ENCODE measurements around the gene RBM26. TPM values are rescaled to one million over a fixed set of nuclear protein-coding genes. Genes with fewer than 3 reads are reported as not detected.

The RBM26 gene
- total RNA-seq, 1 experiment from 2014 or later = 70.5 TPM

- Histone ChIP-seq H4K5ac (ENCODE audit: insufficient read length, low read depth, low read length) (no peak overlapping the region), H2AFZ (ENCODE audit: low read length) (no peak overlapping the region), H3K56ac (ENCODE audit: insufficient read length, low read depth, low read length) (no peak overlapping the region), H3T11ph (ENCODE audit: low read length) (no peak overlapping the region), H3K79me2 (ENCODE audit: insufficient read depth, low read length) (no peaks in the 10 kb centered on the region), H2BK15ac (ENCODE audit: low read depth, low read length) (no peak overlapping the region), H3K79me1 (ENCODE audit: insufficient read depth, low read depth, low read length, poor library complexity, severe bottlenecking) (no peaks in the 10 kb centered on the region), H2BK120ac (ENCODE audit: low read depth, low read length, poor library complexity, severe bottlenecking) (no peak overlapping the region), H3K4ac (ENCODE audit: low read depth, low read length) (no peak overlapping the region), H3K4me2 (ENCODE audit: insufficient read depth, insufficient read length, low read length) (no peak overlapping the region), H3K18ac (ENCODE audit: insufficient read length, low read depth, low read length) (no peak overlapping the region), H4K8ac (replicated peaks; ENCODE audit: insufficient read length, low read depth, low read length) (no peak overlapping the region), H2BK12ac (ENCODE audit: insufficient read length, low read depth, low read length) (no peak overlapping the region), H2BK5ac (ENCODE audit: insufficient read length, low read length) (no peak overlapping the region), H3K27me3 (ENCODE audit: insufficient read depth, low read length) (no peaks in the 10 kb centered on the region), H3K9me3 (ENCODE audit: control insufficient read depth, low read depth, low read length) (no peaks in the 10 kb centered on the region), H3K9ac (ENCODE audit: extremely low read depth, insufficient read length, low read length) (no peak overlapping the region), H4K20me1 (ENCODE audit: control insufficient read depth, insufficient read depth, insufficient read length) (no peaks in the 10 kb centered on the region), H3K23me2 (ENCODE audit: insufficient read length, low read depth, low read length, poor library complexity, severe bottlenecking) (no peaks in the 10 kb centered on the region), H4K91ac (ENCODE audit: insufficient read length, low read depth, low read length) (no peak overlapping the region), H3K14ac (ENCODE audit: insufficient read depth, low read length) (no peak overlapping the region), H3K27ac (ENCODE audit: insufficient read length, low read depth, low read length) (no peak overlapping the region), H2BK20ac (ENCODE audit: low read depth, low read length, poor library complexity, severe bottlenecking) (no peak overlapping the region), H3K23ac (ENCODE audit: insufficient read length, low read depth, low read length) (no peak overlapping the region), H3K4me1 (ENCODE audit: insufficient read depth, low read length) (no peaks in the 10 kb centered on the region), H2AK5ac (ENCODE audit: insufficient read length, low read length) (no peak overlapping the region)
- Mint-ChIP-seq H3K36me3 (ENCODE audit: insufficient read depth in 1 of 3, low read depth in 3 of 3) (no peaks in the 10 kb centered on the region), H3K9me3 (no peaks in the 10 kb centered on the region), H3K27ac (no peak overlapping the region; a peak in 1 of 7 replicates), H3K4me1 (no peaks in the 10 kb centered on the region), H3K4me3 (no peak overlapping the region), H3K27me3 (ENCODE audit: low read depth) (no peaks in the 10 kb centered on the region; the same call in 1 of the 2 replicates)
- DNase-seq = no peak
- WGBS (ENCODE audit: extremely low coverage, insufficient read length, low lambda C conversion rate) = no CpG with 5 or more reads among the region's 2 CpGs
- TF ChIP-seq CTCF (conservative IDR thresholded peaks at IDR 0.05) = no peak
Measured at GRCh38 chr13:79427883-79428282, 21.8 kb upstream of the RBM26 start.
